Endothelial cell of umbilical vein (primary cell): Measurements from ENCODE around the gene NINJ2. TPM values are rescaled to one million over a fixed set of nuclear protein-coding genes. Genes with fewer than 3 reads are reported as not detected.

Experiments used
- BruUV-seq: library from RNA; stranded (reverse); fragments of 400-500 nt; replicated peaks from 2 replicates; lab custom pipeline; 2021; lab: Mats Ljungman, UMichigan
- CTCF ChIA-PET: fragments of 300-600, 350-600 bp; sonication (Branson Sonifier 250); formaldehyde crosslinking; loops from one replicate; lab custom pipeline; 2021; ENCODE audit warnings: antibody characterized with exemption, inconsistent platforms; lab: Charles Lee
- POLR2A ChIA-PET: fragments of 300-600, 350-600 bp; sonication (Branson Sonifier 250); formaldehyde crosslinking; loops from one replicate; lab custom pipeline; 2021; ENCODE audit warnings: antibody characterized with exemption, inconsistent platforms; lab: Charles Lee
- DNase-seq: peaks from one replicate; pipeline ENCODE4 v3.0.0-alpha.2; 2011; ENCODE audit warnings: low read depth, low spot score
- FAIRE-seq: peaks from 2 replicates; lab custom pipeline; 2011; peaks lifted over from hg19 to GRCh38; lab: Jason Lieb, UNC
- H2AFZ ChIP-seq: 2 replicates; pipeline ENCODE4 v1.6.0; 2012; ENCODE audit warnings: low read depth, low read length, control low read depth, inconsistent platforms
- H3K27ac ChIP-seq: 2 replicates; pipeline ENCODE4 v1.5.1; 2011; ENCODE audit warnings: low read depth, mild to moderate bottlenecking, control low read depth, low read length, moderate library complexity; ENCODE audit not compliant: insufficient read depth
- H3K27me3 ChIP-seq, 2 experiments: 2 replicates each; pipeline versions ENCODE4 v1.6.0 to v1.6.1; 2011; ENCODE audit warnings: low read length in 2 of 2, mixed read lengths in 1 of 2; ENCODE audit not compliant: control insufficient read depth in 2 of 2, insufficient read depth in 2 of 2
- H3K36me3 ChIP-seq, 2 experiments: 2 replicates in 1 of 2; 3 replicates in 1 of 2; pipeline ENCODE4 v1.5.1; 2011; ENCODE audit warnings: low read length in 2 of 2, mild to moderate bottlenecking in 1 of 2, moderate library complexity in 1 of 2; ENCODE audit not compliant: control insufficient read depth in 2 of 2, insufficient read depth in 2 of 2; ENCODE audit errors: extremely low read depth in 1 of 2
- H3K4me1 ChIP-seq: 3 replicates; pipeline ENCODE4 v1.5.1; 2011; ENCODE audit warnings: mild to moderate bottlenecking, low read length; ENCODE audit not compliant: control insufficient read depth, insufficient read depth; ENCODE audit errors: extremely low read depth
- H3K4me2 ChIP-seq: 2 replicates; pipeline ENCODE4 v1.6.1; 2011; ENCODE audit warnings: low read length, control low read depth, mixed read lengths; ENCODE audit not compliant: insufficient read depth
- H3K4me3 ChIP-seq, 3 experiments: fragments of 200-600 bp in 1 of 3; sonication (generic), shearing (Covaris generic) in 1 of 3; replicated peaks in 1 of 3; 2 replicates each; pipeline ENCODE4 v1.5.1; 2011 to 2016; ENCODE audit warnings: control low read depth in 3 of 3, low read length in 3 of 3, mild to moderate bottlenecking in 2 of 3, inconsistent platforms in 1 of 3, low read depth in 1 of 3, moderate library complexity in 1 of 3; ENCODE audit not compliant: insufficient read depth in 1 of 3
- H3K79me2 ChIP-seq: 2 replicates; pipeline ENCODE4 v1.6.0; 2012; ENCODE audit warnings: low read length, inconsistent platforms; ENCODE audit not compliant: control insufficient read depth, insufficient read depth
- H3K9ac ChIP-seq: replicated peaks from 2 replicates; pipeline ENCODE3; 2011; ENCODE audit warnings: low read length, control low read depth; ENCODE audit not compliant: insufficient read depth; ENCODE audit errors: extremely low read depth
- H3K9me1 ChIP-seq: replicated peaks from 3 replicates; pipeline ENCODE4 v1.6.0; 2011; ENCODE audit warnings: mild to moderate bottlenecking, low read length; ENCODE audit not compliant: control insufficient read depth, insufficient read depth; ENCODE audit errors: extremely low read depth
- H3K9me3 ChIP-seq: replicated peaks from 2 replicates; pipeline ENCODE4 v1.5.1; 2012; ENCODE audit warnings: low read length, inconsistent platforms; ENCODE audit not compliant: control insufficient read depth, insufficient read depth
- H4K20me1 ChIP-seq: replicated peaks from 2 replicates; pipeline ENCODE3; 2011; ENCODE audit warnings: mild to moderate bottlenecking, low read length; ENCODE audit not compliant: control insufficient read depth, insufficient read depth; ENCODE audit errors: extremely low read depth
- CTCF ChIP-seq, 2 donors: IDR thresholded peaks; 1 replicate in 1 of 2; 2 replicates in 1 of 2; pipeline ENCODE4 v1.5.1; 2011; ENCODE audit warnings: low read length in 2 of 2, mild to moderate bottlenecking in 2 of 2, moderate library complexity in 2 of 2, control low read depth in 1 of 2, inconsistent platforms in 1 of 2, low read depth in 1 of 2; ENCODE audit not compliant: insufficient read depth in 1 of 2; ENCODE audit errors: extremely low read depth in 1 of 2
- GATA2 ChIP-seq: IDR thresholded peaks from 2 replicates; pipeline ENCODE4 v1.7.0; 2011; ENCODE audit warnings: low read depth, mild to moderate bottlenecking, moderate library complexity, mixed read lengths, low read length; ENCODE audit not compliant: insufficient read length, insufficient read depth
- JUN ChIP-seq: IDR thresholded peaks from 2 replicates; pipeline ENCODE4 v1.6.1; 2011; ENCODE audit warnings: borderline replicate concordance, low read depth; ENCODE audit not compliant: insufficient read length, insufficient read depth
- MAX ChIP-seq: IDR thresholded peaks from 2 replicates; pipeline ENCODE4 v1.6.1; 2011; ENCODE audit not compliant: insufficient read depth, insufficient read length
- POLR2A ChIP-seq: IDR thresholded peaks from 2 replicates; pipeline ENCODE4 v1.6.1; 2012; ENCODE audit warnings: low read depth, mild to moderate bottlenecking, control low read depth, low read length
- dilution Hi-C: fragments of 300-500 bp; cut with MboI; formaldehyde crosslinking; loops from one replicate; pipeline ENCODE4 v1.15.0; 2019; ENCODE audit warnings: low sequenced_read_pairs; ENCODE audit not compliant: extremely low pct_ligation_motif_present
- intact Hi-C: fragments of 100-400 bp; cut with micrococcal nuclease; formaldehyde crosslinking; loops from one replicate; pipeline ENCODE4 v1.10.0; 2022
- polyA plus RNA-seq, 4 experiments: library from polyadenylated mRNA; depleted of rRNA in 3 of 4; stranded (reverse) in 3 of 4; unstranded in 1 of 4; fragments of >200 nt; gene quantifications; 2 replicates each; pipeline versions ENCODE4 v1.2.1 to v1.2.3, GENCODE V29; 2011 to 2012; ENCODE audit warnings: missing spikeins in 1 of 4
- total RNA-seq: library from RNA; stranded (reverse); gene quantifications from 2 replicates; pipeline ENCODE4 v1.2.3, GENCODE V29; 2021

Gene NINJ2
- total and polyA plus RNA-seq, 2 donors (not counting 3 experiments of a cell fraction or from before 2014, with no cell fraction given), result 0.75 to 4.4 TPM

DNA sequence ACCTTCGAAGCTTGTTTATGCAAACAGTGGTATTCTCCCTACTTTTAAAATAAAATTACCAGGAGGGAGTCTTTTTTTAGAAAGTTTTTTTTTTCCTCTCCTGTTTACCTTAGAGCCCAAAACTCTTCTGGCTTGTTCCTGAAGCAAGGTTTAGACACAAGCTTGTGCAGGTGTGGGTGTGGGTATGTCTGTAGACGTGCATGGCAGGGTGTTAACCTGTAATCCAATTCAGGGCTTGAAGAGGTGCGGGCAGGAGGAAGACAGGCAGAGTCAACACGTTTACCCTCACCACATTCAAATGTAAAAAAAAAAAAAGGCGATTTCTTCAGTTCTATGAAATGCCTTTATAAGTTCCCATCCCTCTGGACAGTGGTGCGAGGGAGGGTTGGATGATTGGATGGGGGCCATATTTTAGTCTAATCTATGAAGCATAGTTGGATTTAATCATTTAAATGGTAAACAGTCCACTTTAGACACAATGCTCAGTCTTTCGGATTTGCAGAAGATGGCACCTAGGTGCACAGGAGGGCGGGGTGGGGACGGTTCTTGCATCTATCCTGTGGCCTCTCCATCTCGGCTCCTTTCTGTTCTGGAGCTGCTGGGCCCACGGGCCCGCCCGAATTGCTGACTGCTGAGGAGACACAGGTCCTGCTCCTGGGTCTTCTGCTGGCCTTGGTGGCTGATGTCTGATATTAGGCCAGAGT lies 982 bp upstream of the NINJ2 start:
- no peak overlapping the region for H2AFZ ChIP-seq
- no peak overlapping the region for H3K27ac ChIP-seq
- intact Hi-C loops (no loop called here), dilution Hi-C loops (no loop called here)
- H3K79me2 ChIP-seq, result no peaks in the 10 kb centered on the region
- POLR2A ChIA-PET, result interaction anchor here (0.6 kb wide), 1 partner anchor 357 kb away, joined by 4 read pairs; no protein-coding TSS in a partner anchor
- CTCF ChIA-PET, result no interaction called here
- TF ChIP-seq GATA2, result no peak
- TF ChIP-seq CTCF (IDR thresholded peaks at IDR 0.05; ENCODE audit: extremely low read depth in 1 of 2, insufficient read depth in 1 of 2, low read depth in 1 of 2, low read length in 2 of 2), result no peak
- TF ChIP-seq MAX, result no peak
- no peak for TF ChIP-seq POLR2A
- TF ChIP-seq JUN, result no peak
- DNase-seq (no peak), FAIRE-seq (no peak)
- no peak overlapping the region for H3K4me2 ChIP-seq
- BruUV-seq, result no TSS peak
- peaks cover 13 to 19% of the 10 kb centered on the region in 2 experiments for H3K27me3 ChIP-seq
- no peaks in the 10 kb centered on the region for H3K9me1 ChIP-seq
- H3K9me3 ChIP-seq, result no peaks in the 10 kb centered on the region
- H3K36me3 ChIP-seq, result no peaks in the 10 kb centered on the region
- H3K4me3 ChIP-seq, result no peak overlapping the region
- H4K20me1 ChIP-seq, result no peaks in the 10 kb centered on the region
- H3K9ac ChIP-seq, result no peak overlapping the region
- no peaks in the 10 kb centered on the region for H3K4me1 ChIP-seq
